HFFc6 (cell line): ENCODE data around the gene DUSP18. TPM values are rescaled to one million over a fixed set of nuclear protein-coding genes. Genes with fewer than 3 reads are reported as not detected.
"Not testable (repeated sequence)": the region's sequence is repeated elsewhere in the genome, so short reads cannot be mapped to it uniquely, and the experiment has no call there.

Experiments
- DNase-seq: peaks from one replicate; pipeline ENCODE4 v3.0.0-alpha.2; 2018
- H3K27ac Mint-ChIP-seq: 2 replicates; pipeline ENCODE4 v1.8.0; 2020; ENCODE audit warnings: mild to moderate bottlenecking, mixed read lengths
- H3K27me3 Mint-ChIP-seq: 2 replicates; pipeline ENCODE4 v1.8.0; 2021; ENCODE audit warnings: mild to moderate bottlenecking, moderate library complexity, mixed read lengths; ENCODE audit not compliant: insufficient read depth
- H3K36me3 Mint-ChIP-seq: 2 replicates; pipeline ENCODE4 v1.8.0; 2021; ENCODE audit warnings: low read depth, mixed read lengths
- H3K4me1 Mint-ChIP-seq: 2 replicates; pipeline ENCODE4 v1.8.0; 2020; ENCODE audit warnings: low read depth, mixed read lengths
- H3K4me3 Mint-ChIP-seq: 2 replicates; pipeline ENCODE4 v1.8.0; 2020; ENCODE audit warnings: mild to moderate bottlenecking, moderate library complexity, mixed read lengths
- H3K9me3 Mint-ChIP-seq: 2 replicates; pipeline ENCODE4 v1.8.0; 2020; ENCODE audit warnings: mild to moderate bottlenecking, mixed read lengths
- CTCF ChIP-seq: fragments of 200-600 bp; sonication (generic); IDR thresholded peaks from 2 replicates; pipeline ENCODE4 v1.5.0; 2021; ENCODE audit warnings: antibody characterized with exemption, mild to moderate bottlenecking
- total RNA-seq, 6 experiments: library from RNA; stranded (reverse); fragmentation: NEBNext Ultra II Directional; extraction: Animal tissue kit (Norgen Biotek cat#: 25700); gene quantifications; 2 replicates in 1 of 6; 3 replicates in 5 of 6; pipeline ENCODE4 v1.2.3, GENCODE V29; 2021

Gene DUSP18
- total RNA-seq, 6 experiments from 2014 or later: 4.7 to 7.3 (median 6.0) TPM

GRCh38 chr22:30687358-30687757, 19.7 kb upstream of the DUSP18 start:
- no peak for TF ChIP-seq CTCF
- no peaks in the 10 kb centered on the region for H3K4me1 Mint-ChIP-seq
- no peak overlapping the region for H3K4me3 Mint-ChIP-seq
- no peak overlapping the region for H3K27ac Mint-ChIP-seq
- no peak for DNase-seq
- no peaks in the 10 kb centered on the region for H3K9me3 Mint-ChIP-seq
- no peaks in the 10 kb centered on the region for H3K36me3 Mint-ChIP-seq
- H3K27me3 Mint-ChIP-seq: peaks cover 11% of the 10 kb centered on the region

- H3K4me1 Mint-ChIP-seq: no peaks in the 10 kb centered on the region
- H3K27me3 Mint-ChIP-seq: peaks cover 24% of the 10 kb centered on the region
- H3K36me3 Mint-ChIP-seq: no peaks in the 10 kb centered on the region
- DNase-seq: no peak
- H3K9me3 Mint-ChIP-seq: no peaks in the 10 kb centered on the region
- no peak overlapping the region for H3K4me3 Mint-ChIP-seq
- H3K27ac Mint-ChIP-seq: no peak overlapping the region
- no peak for TF ChIP-seq CTCF
Observed at GRCh38 chr22:30685178-30685577, 17.5 kb upstream of the DUSP18 start.

- no peak overlapping the region for H3K27ac Mint-ChIP-seq
- H3K9me3 Mint-ChIP-seq: no peaks in the 10 kb centered on the region
- peaks cover 9% of the 10 kb centered on the region for H3K4me1 Mint-ChIP-seq
- H3K4me3 Mint-ChIP-seq: no peak overlapping the region
- H3K36me3 Mint-ChIP-seq: no peaks in the 10 kb centered on the region
- no peak for DNase-seq
- no peak for TF ChIP-seq CTCF
- peaks cover 42% of the 10 kb centered on the region for H3K27me3 Mint-ChIP-seq
Observed at GRCh38 chr22:30681831-30682230, 14.2 kb upstream of the DUSP18 start.

GRCh38 chr22:30680991-30681770, 13.5 kb upstream of the DUSP18 start:
- Mint-ChIP-seq H3K27me3 (peaks cover 47% of the 10 kb centered on the region), H3K4me3 (no peak overlapping the region), H3K9me3 (no peaks in the 10 kb centered on the region), H3K36me3 (no peaks in the 10 kb centered on the region), H3K4me1 (peaks cover 9% of the 10 kb centered on the region), H3K27ac (no peak overlapping the region)
- no peak for TF ChIP-seq CTCF
- no peak for DNase-seq

- not testable (repeated sequence) for DNase-seq, H3K4me1 Mint-ChIP-seq, H3K27ac Mint-ChIP-seq, H3K36me3 Mint-ChIP-seq, H3K9me3 Mint-ChIP-seq, H3K4me3 Mint-ChIP-seq
- peaks cover 53% of the 10 kb centered on the region for H3K27me3 Mint-ChIP-seq
Observed at GRCh38 chr22:30679895-30680690, 12.4 kb upstream of the DUSP18 start.

- not testable (repeated sequence) for H3K27ac Mint-ChIP-seq, DNase-seq, H3K4me3 Mint-ChIP-seq, H3K36me3 Mint-ChIP-seq, H3K9me3 Mint-ChIP-seq
- peaks cover 15% of the 10 kb centered on the region for H3K4me1 Mint-ChIP-seq
- H3K27me3 Mint-ChIP-seq: peaks cover 51% of the 10 kb centered on the region
Observed at GRCh38 chr22:30676565-30676964, 8.9 kb upstream of the DUSP18 start.
